ENCODE data around the gene THBS2. TPM values are rescaled to one million over a fixed set of nuclear protein-coding genes. Genes with fewer than 3 reads are reported as not detected.
"Not testable (repeated sequence)": the region's sequence is repeated elsewhere in the genome, so short reads cannot be mapped to it uniquely, and the experiment has no call there.

THBS2 gene
- total and polyA plus RNA-seq, 2 donors (not counting 3 experiments of a cell fraction or from before 2014, with no cell fraction given), result 0.08 TPM; not detected in 1

GRCh38 chr6:169263374-169263773, 9.7 kb upstream of the THBS2 start:
- BruUV-seq (replicated peaks), result no TSS peak
- intact Hi-C loops (cut with micrococcal nuclease), result no loop called here
- no peaks in the 10 kb centered on the region for H3K36me3 ChIP-seq (ENCODE audit: control insufficient read depth in 2 of 2, extremely low read depth in 1 of 2, insufficient read depth in 2 of 2, low read length in 2 of 2)
- H3K9ac ChIP-seq (replicated peaks; ENCODE audit: extremely low read depth, insufficient read depth, low read length), result no peak overlapping the region
- no peaks in the 10 kb centered on the region for H4K20me1 ChIP-seq (replicated peaks; ENCODE audit: control insufficient read depth, extremely low read depth, insufficient read depth, low read length)
- H3K9me1 ChIP-seq (replicated peaks; ENCODE audit: control insufficient read depth, extremely low read depth, insufficient read depth, low read length), result no peaks in the 10 kb centered on the region
- H3K27me3 ChIP-seq (ENCODE audit: control insufficient read depth in 2 of 2, insufficient read depth in 2 of 2, low read length in 2 of 2), result no peaks in the 10 kb centered on the region
- dilution Hi-C loops (cut with MboI; ENCODE audit: extremely low pct_ligation_motif_present, low sequenced_read_pairs), result no loop called here
- no peak overlapping the region for H3K27ac ChIP-seq (ENCODE audit: insufficient read depth, low read depth, low read length)
- FAIRE-seq (no peak), DNase-seq (ENCODE audit: low read depth, low spot score) (no peak)
- no peak for TF ChIP-seq POLR2AphosphoS5 (IDR thresholded peaks at IDR 0.05; ENCODE audit: insufficient read depth, low read depth, low read length)
- TF ChIP-seq GATA2 (IDR thresholded peaks at IDR 0.05; ENCODE audit: insufficient read depth, insufficient read length, low read depth, low read length), result no peak
- no peak for TF ChIP-seq FOS (IDR thresholded peaks at IDR 0.05; ENCODE audit: borderline replicate concordance, insufficient read depth, low read length)
- TF ChIP-seq EZH2 (IDR thresholded peaks at IDR 0.05; ENCODE audit: borderline replicate concordance, low read depth, low read length, severe bottlenecking), result no peak
- TF ChIP-seq MYC (IDR thresholded peaks at IDR 0.05; ENCODE audit: low read depth, low read length), result no peak
- TF ChIP-seq POLR2A (IDR thresholded peaks at IDR 0.05; ENCODE audit: low read depth, low read length), result no peak
- TF ChIP-seq JUN (IDR thresholded peaks at IDR 0.05; ENCODE audit: borderline replicate concordance, insufficient read depth, insufficient read length, low read depth), result no peak
- TF ChIP-seq, protein P1, sequence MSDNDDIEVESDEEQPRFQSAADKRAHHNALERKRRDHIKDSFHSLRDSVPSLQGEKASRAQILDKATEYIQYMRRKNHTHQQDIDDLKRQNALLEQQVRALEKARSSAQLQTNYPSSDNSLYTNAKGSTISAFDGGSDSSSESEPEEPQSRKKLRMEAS (IDR thresholded peaks at IDR 0.05; ENCODE audit: insufficient read depth, insufficient read length), result no peak
- TF ChIP-seq, protein P2, sequence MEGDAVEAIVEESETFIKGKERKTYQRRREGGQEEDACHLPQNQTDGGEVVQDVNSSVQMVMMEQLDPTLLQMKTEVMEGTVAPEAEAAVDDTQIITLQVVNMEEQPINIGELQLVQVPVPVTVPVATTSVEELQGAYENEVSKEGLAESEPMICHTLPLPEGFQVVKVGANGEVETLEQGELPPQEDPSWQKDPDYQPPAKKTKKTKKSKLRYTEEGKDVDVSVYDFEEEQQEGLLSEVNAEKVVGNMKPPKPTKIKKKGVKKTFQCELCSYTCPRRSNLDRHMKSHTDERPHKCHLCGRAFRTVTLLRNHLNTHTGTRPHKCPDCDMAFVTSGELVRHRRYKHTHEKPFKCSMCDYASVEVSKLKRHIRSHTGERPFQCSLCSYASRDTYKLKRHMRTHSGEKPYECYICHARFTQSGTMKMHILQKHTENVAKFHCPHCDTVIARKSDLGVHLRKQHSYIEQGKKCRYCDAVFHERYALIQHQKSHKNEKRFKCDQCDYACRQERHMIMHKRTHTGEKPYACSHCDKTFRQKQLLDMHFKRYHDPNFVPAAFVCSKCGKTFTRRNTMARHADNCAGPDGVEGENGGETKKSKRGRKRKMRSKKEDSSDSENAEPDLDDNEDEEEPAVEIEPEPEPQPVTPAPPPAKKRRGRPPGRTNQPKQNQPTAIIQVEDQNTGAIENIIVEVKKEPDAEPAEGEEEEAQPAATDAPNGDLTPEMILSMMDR (IDR thresholded peaks at IDR 0.05; ENCODE audit: extremely low read depth in 1 of 2, insufficient read depth in 1 of 2, low read depth in 1 of 2, low read length in 2 of 2), result no peak
- ChIA-PET CTCF (no interaction called here), POLR2A (no interaction called here)
- H3K79me2 ChIP-seq (ENCODE audit: control insufficient read depth, insufficient read depth, low read length), result no peaks in the 10 kb centered on the region
- H3K4me3 ChIP-seq (replicated peaks in 1 of 3; ENCODE audit: insufficient read depth in 1 of 3, low read depth in 1 of 3, low read length in 3 of 3), result no peak overlapping the region
- no peak overlapping the region for H2AFZ ChIP-seq (ENCODE audit: low read depth, low read length)
- H3K9me3 ChIP-seq (replicated peaks; ENCODE audit: control insufficient read depth, insufficient read depth, low read length), result peaks cover 4% of the 10 kb centered on the region
- H3K4me1 ChIP-seq (ENCODE audit: control insufficient read depth, extremely low read depth, insufficient read depth, low read length), result no peaks in the 10 kb centered on the region
- H3K4me2 ChIP-seq (ENCODE audit: insufficient read depth, low read length), result no peak overlapping the region

GRCh38 chr6:169262602-169263001, 9.0 kb upstream of the THBS2 start:
- H3K9me1 ChIP-seq (replicated peaks; ENCODE audit: control insufficient read depth, extremely low read depth, insufficient read depth, low read length); H3K79me2 ChIP-seq (ENCODE audit: control insufficient read depth, insufficient read depth, low read length); H3K36me3 ChIP-seq (ENCODE audit: control insufficient read depth in 2 of 2, extremely low read depth in 1 of 2, insufficient read depth in 2 of 2, low read length in 2 of 2); H3K9me3 ChIP-seq (replicated peaks; ENCODE audit: control insufficient read depth, insufficient read depth, low read length); H3K4me2 ChIP-seq (ENCODE audit: insufficient read depth, low read length); FAIRE-seq; BruUV-seq (replicated peaks); H3K27ac ChIP-seq (ENCODE audit: insufficient read depth, low read depth, low read length); DNase-seq (ENCODE audit: low read depth, low spot score); H3K4me3 ChIP-seq (replicated peaks in 1 of 3; ENCODE audit: insufficient read depth in 1 of 3, low read depth in 1 of 3, low read length in 3 of 3); POLR2A ChIA-PET; CTCF ChIA-PET; H2AFZ ChIP-seq (ENCODE audit: low read depth, low read length); H3K4me1 ChIP-seq (ENCODE audit: control insufficient read depth, extremely low read depth, insufficient read depth, low read length); H4K20me1 ChIP-seq (replicated peaks; ENCODE audit: control insufficient read depth, extremely low read depth, insufficient read depth, low read length); intact Hi-C loops (cut with micrococcal nuclease); dilution Hi-C loops (cut with MboI; ENCODE audit: extremely low pct_ligation_motif_present, low sequenced_read_pairs); H3K27me3 ChIP-seq (ENCODE audit: control insufficient read depth in 2 of 2, insufficient read depth in 2 of 2, low read length in 2 of 2); H3K9ac ChIP-seq (replicated peaks; ENCODE audit: extremely low read depth, insufficient read depth, low read length): not testable (repeated sequence)
